Colon (tissue), 2 donors: ENCODE data around the gene XPA.
"Not testable (repeated sequence)": the region's sequence is repeated elsewhere in the genome, so short reads cannot be mapped to it uniquely, and the experiment has no call there.

Source experiments
- FAIRE-seq: peaks from 2 replicates; lab custom pipeline; 2012; peaks lifted over from hg19 to GRCh38; lab: Jason Lieb, UNC
- donor health status: control.
- donor health status: control.

Gene XPA

DNA sequence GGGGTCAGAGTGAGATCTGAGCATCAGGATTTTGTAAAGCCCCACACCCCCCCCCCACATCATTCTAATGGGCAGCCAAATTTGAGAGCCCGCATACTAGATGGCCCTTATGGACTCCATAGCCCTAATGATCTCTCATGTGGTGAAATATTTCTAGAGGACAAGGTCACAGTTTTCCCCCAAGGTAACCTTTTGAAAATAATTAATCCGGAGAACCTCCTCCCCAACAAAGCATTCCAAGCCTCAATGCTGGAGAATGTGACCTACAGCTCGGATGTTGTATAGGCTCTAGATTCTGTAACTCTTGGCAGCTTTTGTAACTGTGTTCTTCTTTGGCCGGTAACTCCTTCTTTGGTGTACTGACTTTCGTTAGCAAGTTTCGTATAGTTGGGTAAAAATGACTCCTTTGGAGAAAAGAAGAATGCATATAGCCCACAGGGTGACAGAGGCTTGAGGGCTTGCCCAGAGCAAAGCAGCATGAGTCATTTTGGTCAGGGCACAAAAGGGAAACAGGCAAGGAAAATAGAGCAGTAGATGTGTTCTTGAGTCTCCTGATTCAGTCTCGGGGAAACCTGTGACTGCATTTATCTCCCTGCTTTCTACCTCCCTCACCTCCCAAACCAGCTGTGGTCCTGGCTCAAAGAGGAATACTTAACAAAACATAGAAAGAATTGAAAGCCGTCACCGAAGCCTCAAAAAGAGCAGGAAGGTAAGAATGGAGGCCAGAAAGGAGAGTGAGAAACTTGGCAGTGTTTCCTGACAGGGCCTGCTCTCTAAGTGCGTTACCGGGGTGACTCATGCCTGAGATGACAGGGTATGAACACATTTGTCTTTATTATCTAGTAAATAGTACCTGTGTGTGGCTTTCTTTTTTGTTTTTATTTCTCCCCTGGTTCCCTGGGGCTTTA is 6.6 kb upstream of the XPA start:
- FAIRE-seq, result no peak

DNA sequence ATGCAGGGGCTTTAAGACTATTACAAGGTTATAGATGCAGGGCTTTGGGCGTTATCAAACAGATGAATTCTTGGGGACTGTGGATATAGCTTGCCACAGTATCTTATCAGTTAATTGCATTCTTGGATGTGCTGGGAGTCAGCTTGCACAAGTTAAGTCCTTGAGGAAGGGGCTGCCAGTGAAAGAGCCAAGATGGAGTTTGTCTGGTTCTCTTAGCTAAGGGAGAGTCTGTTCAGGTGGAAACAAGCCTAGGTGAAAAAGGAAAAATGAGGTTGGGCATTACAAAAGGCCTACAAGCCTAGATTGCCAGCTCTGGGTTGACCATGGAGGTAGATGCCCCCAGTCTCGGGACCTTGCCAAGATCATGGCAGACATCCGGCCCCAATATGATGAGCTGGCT is 2.7 kb upstream of the XPA start:
- FAIRE-seq, result not testable (repeated sequence)

DNA sequence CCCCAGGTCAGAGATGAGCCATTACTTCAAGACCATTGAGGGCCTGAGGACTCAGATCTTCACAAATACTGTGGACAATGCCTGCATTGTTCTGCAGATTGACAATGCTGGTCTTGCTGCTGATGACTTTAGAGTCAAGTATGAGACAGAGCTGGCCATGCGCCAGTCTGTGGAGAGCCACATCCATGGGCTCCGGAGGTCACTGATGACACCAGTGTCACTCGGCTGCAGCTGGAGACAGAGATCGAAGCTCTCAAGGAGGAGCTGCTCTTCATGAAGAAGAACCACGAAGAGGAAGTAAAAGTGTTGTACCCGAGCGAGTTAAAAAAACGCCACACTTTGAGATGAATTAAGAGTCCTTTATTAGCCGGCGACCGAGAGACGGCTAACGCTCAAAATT is 2.1 kb upstream of the XPA start:
- not testable (repeated sequence) for FAIRE-seq

DNA sequence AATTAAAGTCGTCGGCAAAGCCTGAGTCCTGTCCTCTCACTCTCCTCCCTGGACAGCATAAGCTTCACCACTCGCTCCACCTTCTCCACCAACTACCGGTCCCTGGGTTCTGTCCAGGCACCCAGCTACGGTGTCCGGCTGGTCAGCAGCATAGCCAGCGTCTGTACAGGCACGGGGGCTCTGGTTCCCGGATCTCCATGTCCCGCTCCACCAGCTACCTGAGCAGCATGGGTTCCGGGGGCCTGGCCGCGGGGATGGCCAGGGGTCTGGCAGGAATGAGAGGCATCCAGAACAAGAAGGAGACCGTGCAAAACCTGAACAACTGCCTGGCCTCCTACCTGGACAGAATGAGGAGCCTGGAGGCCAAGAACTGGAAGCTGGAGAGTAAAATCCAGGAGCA is 1.7 kb upstream of the XPA start:
- FAIRE-seq, result no peak

DNA sequence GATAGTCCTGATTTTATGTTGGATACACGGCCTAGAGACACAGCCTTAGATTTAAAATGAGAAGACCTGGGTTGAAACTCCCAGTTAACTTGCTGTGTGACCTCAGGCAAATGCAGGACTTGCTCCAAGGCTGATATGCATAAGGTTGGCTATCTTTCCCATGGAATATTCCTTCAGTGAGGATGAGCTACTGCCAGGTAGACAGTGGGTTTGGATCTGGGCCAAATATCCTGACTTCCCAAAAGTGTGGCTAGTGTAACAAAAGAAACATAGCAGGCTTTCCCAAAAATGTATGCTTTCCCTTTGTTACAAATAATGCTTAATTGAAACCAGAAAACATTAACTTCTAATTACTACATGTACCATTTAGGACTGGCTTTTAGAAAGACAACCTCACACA is 697 bp upstream of the XPA start:
- no peak for FAIRE-seq

DNA sequence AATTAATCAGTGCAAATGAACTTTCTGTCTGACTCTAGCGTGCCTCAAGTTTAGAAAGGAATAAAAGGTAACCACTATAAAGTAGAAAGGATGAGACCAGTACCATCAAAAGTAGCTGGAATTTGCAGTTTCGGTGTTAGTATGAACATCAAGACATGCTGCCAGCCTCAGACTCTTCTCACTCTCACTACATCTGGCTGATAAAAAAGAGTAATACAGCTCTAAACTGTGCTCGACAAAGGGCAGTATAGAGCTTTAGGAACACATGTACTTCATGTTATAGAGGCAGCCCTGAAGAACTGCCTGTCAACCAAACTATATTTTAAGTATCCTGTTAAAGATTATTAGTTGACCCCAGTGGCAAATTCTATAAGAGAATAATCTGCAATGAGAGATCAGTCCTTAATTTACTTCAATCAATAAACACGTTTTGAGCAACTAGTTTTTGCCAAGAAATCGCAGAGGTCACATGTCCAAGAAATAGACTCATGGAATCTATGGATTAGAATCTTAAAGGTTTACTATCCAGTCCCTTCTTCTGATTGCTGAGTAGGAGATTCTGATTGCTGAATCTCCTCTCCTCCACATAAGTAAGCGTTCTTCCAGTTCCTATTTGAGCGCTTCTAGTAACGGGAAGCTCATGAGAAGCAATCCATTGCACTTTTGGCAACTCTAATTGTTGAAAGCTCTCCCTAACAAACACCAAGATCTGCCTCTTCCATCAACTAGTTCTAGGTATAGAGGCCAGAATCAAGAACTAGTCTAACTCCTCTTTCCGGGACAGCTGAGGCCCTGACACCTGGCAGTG is 941 bp downstream of the XPA start:
- no peak for FAIRE-seq

GRCh38 chr9:97695390-97695789 is 1.8 kb downstream of the XPA start:
- FAIRE-seq, result no peak

GRCh38 chr9:97694769-97695168 is 2.4 kb downstream of the XPA start:
- no peak for FAIRE-seq

DNA sequence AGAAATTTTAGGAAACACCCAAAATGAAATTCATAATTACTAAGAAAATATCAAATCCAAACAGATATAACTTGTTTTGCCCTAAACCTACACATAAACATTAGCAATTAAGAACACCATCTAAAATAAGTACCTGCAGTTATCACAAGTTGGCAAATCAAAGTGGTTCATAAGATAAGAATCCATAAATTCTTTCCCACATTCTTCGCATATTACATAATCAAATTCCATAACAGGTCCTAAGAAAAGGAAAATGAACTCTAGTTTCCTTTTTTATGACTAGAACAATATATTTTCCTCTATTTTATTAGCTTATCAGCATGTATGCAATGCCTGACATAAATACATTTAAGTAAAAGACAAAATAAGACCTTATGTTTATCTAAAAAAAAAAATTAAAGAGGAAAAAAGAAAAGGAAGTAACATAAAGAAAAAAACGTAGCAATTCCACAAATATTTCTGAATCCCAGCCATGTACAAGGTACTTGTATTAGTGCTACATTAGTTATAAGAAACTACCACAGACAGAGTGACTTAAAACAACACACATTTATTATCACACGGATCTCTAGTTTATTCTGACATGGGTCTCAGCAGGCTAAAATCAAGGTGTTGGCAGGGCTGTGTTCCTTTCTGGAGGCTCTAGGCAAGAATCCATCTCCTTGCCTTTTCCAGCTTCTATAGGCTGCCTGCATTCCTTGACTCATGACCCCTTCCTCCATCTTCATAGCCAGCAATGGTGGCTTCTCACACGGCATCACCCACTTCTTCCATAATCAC is 7.5 kb downstream of the XPA start:
- no peak for FAIRE-seq

DNA sequence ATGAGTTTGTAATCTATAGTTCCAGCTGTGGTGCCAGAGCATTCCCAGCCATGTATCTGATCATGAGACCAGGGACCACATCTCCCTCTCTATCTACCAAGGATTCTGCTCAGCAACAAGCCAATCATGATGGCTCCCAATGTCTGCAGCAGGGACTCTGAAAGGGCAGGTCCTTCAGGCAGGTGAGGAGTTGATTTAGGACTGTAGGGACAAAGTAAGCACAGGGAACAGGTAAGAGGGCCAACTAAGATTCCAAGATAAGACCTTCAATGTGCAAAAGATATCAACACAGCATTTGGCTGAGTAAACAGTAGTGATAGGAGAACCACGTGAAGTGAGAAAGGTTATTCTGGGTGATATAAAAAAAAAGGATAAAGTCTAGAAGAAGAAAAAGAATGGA is 8.5 kb downstream of the XPA start:
- FAIRE-seq, result no peak

GRCh38 chr9:97682242-97682641 is 14.9 kb downstream of the XPA start:
- no peak for FAIRE-seq

DNA sequence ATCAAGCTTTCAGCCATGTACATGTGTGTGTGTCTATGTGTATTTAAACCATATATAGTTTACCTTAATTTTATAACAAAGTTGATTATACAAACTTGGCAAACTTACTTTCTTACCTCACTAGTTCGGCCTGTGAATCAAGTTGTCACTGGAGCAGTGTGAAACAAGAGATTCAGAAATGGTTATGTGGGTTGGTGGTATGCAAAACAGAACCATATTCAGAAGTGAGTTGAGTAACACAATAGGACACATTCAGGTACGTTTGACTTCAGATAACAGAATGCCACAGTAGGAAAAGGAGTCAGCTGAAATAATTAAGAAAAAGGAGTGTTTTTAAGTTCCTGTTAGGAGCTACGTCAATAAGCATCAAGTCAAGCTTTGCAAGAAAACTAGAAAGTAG is 21.5 kb downstream of the XPA start:
- FAIRE-seq, result no peak

DNA sequence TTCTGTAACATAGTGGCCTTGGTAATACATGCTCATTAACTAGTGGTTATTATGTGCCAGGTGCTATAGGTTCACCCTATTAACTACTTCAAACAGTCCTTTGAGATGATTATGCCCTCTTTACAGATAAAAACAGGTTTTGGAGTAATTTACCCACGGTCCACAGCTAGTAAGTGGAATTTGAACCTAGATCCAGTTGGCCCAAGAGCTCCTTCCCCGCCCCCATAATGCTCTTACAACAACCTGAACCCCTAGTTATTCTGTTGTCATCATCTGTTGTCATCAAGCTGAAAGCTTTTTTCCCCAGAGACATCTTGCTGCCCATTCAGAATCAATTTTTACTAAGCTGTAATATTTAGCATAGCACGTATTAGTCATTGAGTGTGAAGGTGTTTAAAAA is 23.2 kb downstream of the XPA start:
- FAIRE-seq, result no peak

DNA sequence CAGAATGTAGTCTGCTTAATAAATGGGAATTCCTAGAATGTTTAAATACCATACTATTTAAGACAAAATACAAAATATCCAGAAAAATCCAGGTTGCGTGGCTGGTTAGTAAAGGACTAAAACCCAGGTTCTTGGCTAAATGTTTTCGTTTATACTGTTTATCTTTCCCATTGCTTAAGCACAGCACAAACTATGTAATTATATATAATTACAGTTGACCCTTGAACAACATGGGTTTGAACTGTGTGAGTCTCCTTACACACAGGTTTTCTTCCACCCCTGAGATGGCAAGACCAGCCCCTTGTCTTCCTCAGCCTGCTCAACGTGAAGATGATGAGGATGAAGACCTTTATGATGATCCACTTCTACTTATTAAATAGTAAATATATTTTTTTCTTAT is 24.7 kb downstream of the XPA start:
- no peak for FAIRE-seq

GRCh38 chr9:97670586-97670985 is 26.6 kb downstream of the XPA start:
- FAIRE-seq, result no peak

GRCh38 chr9:97668485-97668884 is 28.7 kb downstream of the XPA start:
- no peak for FAIRE-seq

DNA sequence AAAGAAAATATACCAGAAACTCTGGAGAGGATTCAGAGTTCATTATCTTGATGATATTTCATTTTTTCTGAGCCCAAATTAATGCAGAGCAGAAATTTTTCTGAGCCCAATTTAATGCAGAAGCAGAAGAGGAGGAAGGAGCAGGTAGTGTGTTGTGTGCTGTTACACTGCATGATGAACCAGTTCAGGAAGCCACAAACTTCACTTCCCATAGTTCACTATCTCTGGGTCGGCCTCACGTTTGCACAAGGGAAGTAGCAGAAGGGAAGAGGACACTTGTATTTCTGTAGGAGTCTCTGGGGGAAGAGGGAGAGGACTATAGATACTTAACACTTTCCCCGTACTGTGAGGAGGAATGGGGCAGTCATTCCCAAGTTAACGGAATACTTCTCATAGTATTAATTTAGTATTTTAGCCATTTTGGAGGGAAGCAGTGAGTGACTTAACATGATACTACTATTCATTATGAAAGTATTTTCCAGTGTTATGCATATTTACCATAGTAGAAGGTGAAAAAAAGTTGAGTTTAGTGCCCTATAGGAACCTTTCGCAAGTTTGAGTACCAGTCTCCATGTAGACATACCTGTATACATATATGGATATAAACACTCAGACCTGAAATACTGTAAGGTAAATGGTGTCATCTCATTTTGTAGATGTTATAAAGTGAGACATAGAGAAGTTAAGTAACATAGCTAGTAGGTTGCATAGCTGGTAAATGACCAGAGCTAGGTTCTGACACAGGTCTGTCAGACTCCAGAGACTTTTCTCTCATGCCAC is 30.0 kb downstream of the XPA start:
- no peak for FAIRE-seq

DNA sequence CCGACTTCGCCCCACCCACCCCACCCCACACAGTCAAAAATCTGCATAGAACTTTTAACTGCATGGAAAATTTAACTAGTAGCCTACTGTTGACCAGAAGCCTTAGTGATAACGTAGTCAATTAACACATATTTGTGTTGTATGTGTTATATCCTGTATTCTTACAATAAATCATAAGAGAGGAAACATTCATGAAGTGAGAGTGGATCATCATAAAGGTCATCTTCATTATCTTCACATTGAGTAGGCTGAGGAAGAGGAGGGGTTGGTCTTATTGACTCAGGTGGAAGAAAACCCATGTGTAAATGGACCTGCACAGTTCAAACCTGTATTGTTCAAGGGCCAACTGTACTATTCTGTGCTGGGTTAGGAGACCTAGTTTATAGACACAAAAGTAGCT is 31.4 kb downstream of the XPA start:
- FAIRE-seq, result no peak

GRCh38 chr9:97660847-97661246 is 36.3 kb downstream of the XPA start:
- no peak for FAIRE-seq

DNA sequence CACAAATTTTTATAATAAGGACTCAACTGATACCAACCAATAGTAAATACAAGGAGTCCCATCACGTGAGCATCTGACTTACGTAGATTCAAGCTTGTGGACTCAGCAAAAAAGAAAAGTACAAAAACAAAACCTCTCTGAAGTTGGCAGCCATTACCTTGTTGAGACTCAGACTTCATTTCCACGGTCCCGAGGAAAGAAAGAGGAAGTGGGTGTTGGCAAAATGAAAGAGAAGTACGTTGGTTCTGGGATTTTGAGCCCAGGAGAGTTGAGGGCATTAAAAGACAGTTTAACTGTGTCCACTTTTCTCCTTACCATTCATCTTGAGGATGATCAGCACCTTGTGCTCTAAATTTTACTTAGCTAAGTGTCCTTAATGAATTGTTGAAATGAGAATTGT is 36.8 kb downstream of the XPA start:
- FAIRE-seq, result no peak

- no peak for FAIRE-seq
These were observed 37.4 kb downstream of the XPA start for GRCh38 chr9:97659771-97660170.

- no peak for FAIRE-seq
These were observed 38.4 kb downstream of the XPA start for GRCh38 chr9:97658707-97659106.
